OCI-LY1 (cell line): ENCODE measurements around the gene CDK17.

Source experiments
- H2AFZ ChIP-seq: fragments of 200-600 bp; sonication (generic), shearing (Covaris generic); 2 replicates; pipeline ENCODE4 v1.6.0; 2014; ENCODE audit warnings: antibody characterized with exemption, mild to moderate bottlenecking, low read length
- H3F3A ChIP-seq: fragments of 200-600 bp; sonication (generic), shearing (Covaris generic); 2 replicates; pipeline ENCODE4 v1.6.0; 2014; ENCODE audit warnings: mild to moderate bottlenecking, antibody characterized with exemption, low read length, moderate library complexity; ENCODE audit not compliant: insufficient read depth
- H3K27ac ChIP-seq: fragments of 200-600 bp; sonication (generic); 2 replicates; pipeline ENCODE4 v1.5.1; 2014; ENCODE audit warnings: low read length, mixed run types, mild to moderate bottlenecking, low read depth; ENCODE audit not compliant: poor library complexity, severe bottlenecking
- H3K27me3 ChIP-seq: fragments of 200-600 bp; sonication (generic); 2 replicates; pipeline ENCODE4 v1.6.0; 2014; ENCODE audit warnings: antibody characterized with exemption, mild to moderate bottlenecking, low read length, moderate library complexity; ENCODE audit not compliant: insufficient read depth
- H3K36me3 ChIP-seq: fragments of 200-600 bp; sonication (generic); 2 replicates; pipeline ENCODE4 v1.6.1; 2014; ENCODE audit warnings: mild to moderate bottlenecking, antibody characterized with exemption, low read length, moderate library complexity, mixed read lengths; ENCODE audit not compliant: insufficient read depth
- H3K4me1 ChIP-seq: fragments of 200-600 bp; sonication (generic); 2 replicates; pipeline ENCODE4 v1.5.1; 2014; ENCODE audit warnings: mild to moderate bottlenecking, low read length, moderate library complexity; ENCODE audit not compliant: insufficient read depth, severe bottlenecking
- H3K4me2 ChIP-seq: fragments of 200-600 bp; sonication (generic), shearing (Covaris generic); 2 replicates; pipeline ENCODE4 v1.6.1; 2014; ENCODE audit warnings: low read length
- H3K4me3 ChIP-seq: fragments of 200-600 bp; sonication (generic); 2 replicates; pipeline ENCODE4 v1.5.1; 2014; ENCODE audit warnings: low read length, low read depth, mild to moderate bottlenecking, mixed read lengths; ENCODE audit not compliant: poor library complexity, severe bottlenecking
- H3K79me2 ChIP-seq: fragments of 200-600 bp; shearing (Covaris generic); 2 replicates; pipeline ENCODE4 v1.6.1; 2016; ENCODE audit warnings: mixed run types, low read length, mixed read lengths; ENCODE audit not compliant: insufficient read depth
- H3K9ac ChIP-seq: fragments of 200-600 bp; sonication (generic), shearing (Covaris generic); 2 replicates; pipeline ENCODE4 v1.6.1; 2014; ENCODE audit warnings: mild to moderate bottlenecking, low read length, mixed read lengths
- H3K9me2 ChIP-seq: fragments of 200-600 bp; sonication (generic), shearing (Covaris generic); 2 replicates; pipeline ENCODE4 v1.6.1; 2014; ENCODE audit warnings: low read depth, mild to moderate bottlenecking, low read length, mixed read lengths
- H3K9me3 ChIP-seq: fragments of 200-600 bp; shearing (Covaris generic); 2 replicates; pipeline ENCODE4 v1.6.1; 2014; ENCODE audit warnings: low read length, mixed read lengths
- H4K20me1 ChIP-seq: fragments of 200-600 bp; sonication (generic), shearing (Covaris generic); 2 replicates; pipeline ENCODE4 v1.6.0; 2016; ENCODE audit warnings: mild to moderate bottlenecking, low read length; ENCODE audit not compliant: insufficient read depth
- EZH2 ChIP-seq: fragments of 200-600 bp; sonication (generic), shearing (Covaris generic); IDR thresholded peaks from 2 replicates; pipeline ENCODE4 v1.8.0; 2017; ENCODE audit warnings: borderline replicate concordance, mixed run types, mild to moderate bottlenecking, antibody characterized with exemption, low read length, moderate library complexity, mixed read lengths
- TF ChIP-seq, protein P1 (sequence below): fragments of 200-600 bp; sonication (generic), shearing (Covaris generic); IDR thresholded peaks from 2 replicates; pipeline ENCODE4 v1.5.1; 2017; ENCODE audit warnings: mild to moderate bottlenecking, antibody characterized with exemption, low read length, moderate library complexity, mixed read lengths

The CDK17 gene

DNA sequence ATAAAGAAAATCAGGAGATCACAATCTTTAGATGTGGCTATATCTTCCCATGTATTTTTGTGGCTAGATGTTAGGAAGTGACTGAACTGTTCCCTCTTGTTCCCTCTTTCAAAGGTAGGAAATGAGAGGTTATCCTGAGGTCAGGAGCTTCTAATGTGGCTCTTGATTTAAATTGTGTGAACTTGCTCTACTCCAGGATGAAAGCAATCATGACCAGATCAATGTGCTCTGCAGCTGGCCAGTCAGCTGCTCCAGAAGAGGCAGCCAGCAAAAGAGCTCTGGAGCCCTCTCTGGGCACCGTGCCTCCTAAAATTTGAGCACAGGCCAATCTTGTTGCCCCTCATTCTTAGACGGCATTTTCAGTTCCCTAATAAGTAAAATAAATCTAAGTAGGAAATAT lies 32.0 kb downstream of the CDK17 start:
- Histone ChIP-seq H3K9me3 (no peaks in the 10 kb centered on the region), H3K4me2 (no peak overlapping the region), H3K4me3 (no peak overlapping the region), H3K27ac (no peak overlapping the region), H3K9ac (no peak overlapping the region), H3K4me1 (no peaks in the 10 kb centered on the region), H3K27me3 (no peaks in the 10 kb centered on the region), H2AFZ (no peak overlapping the region), H3K9me2 (no peaks in the 10 kb centered on the region), H3K79me2 (peaks cover 95% of the 10 kb centered on the region), H3F3A (no peaks in the 10 kb centered on the region), H3K36me3 (no peaks in the 10 kb centered on the region), H4K20me1 (no peaks in the 10 kb centered on the region)
- TF ChIP-seq, protein P1, sequence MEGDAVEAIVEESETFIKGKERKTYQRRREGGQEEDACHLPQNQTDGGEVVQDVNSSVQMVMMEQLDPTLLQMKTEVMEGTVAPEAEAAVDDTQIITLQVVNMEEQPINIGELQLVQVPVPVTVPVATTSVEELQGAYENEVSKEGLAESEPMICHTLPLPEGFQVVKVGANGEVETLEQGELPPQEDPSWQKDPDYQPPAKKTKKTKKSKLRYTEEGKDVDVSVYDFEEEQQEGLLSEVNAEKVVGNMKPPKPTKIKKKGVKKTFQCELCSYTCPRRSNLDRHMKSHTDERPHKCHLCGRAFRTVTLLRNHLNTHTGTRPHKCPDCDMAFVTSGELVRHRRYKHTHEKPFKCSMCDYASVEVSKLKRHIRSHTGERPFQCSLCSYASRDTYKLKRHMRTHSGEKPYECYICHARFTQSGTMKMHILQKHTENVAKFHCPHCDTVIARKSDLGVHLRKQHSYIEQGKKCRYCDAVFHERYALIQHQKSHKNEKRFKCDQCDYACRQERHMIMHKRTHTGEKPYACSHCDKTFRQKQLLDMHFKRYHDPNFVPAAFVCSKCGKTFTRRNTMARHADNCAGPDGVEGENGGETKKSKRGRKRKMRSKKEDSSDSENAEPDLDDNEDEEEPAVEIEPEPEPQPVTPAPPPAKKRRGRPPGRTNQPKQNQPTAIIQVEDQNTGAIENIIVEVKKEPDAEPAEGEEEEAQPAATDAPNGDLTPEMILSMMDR: no peak
- no peak for TF ChIP-seq EZH2

GRCh38 chr12:96366381-96366654 lies 33.9 kb downstream of the CDK17 start:
- H3K27ac ChIP-seq: no peak overlapping the region
- no peak overlapping the region for H3K9ac ChIP-seq
- H3K27me3 ChIP-seq: no peaks in the 10 kb centered on the region
- no peaks in the 10 kb centered on the region for H3K4me1 ChIP-seq
- no peaks in the 10 kb centered on the region for H3K9me3 ChIP-seq
- H4K20me1 ChIP-seq: no peaks in the 10 kb centered on the region
- no peak for TF ChIP-seq EZH2
- TF ChIP-seq, protein P1: no peak
- no peaks in the 10 kb centered on the region for H3K9me2 ChIP-seq
- no peak overlapping the region for H2AFZ ChIP-seq
- H3K36me3 ChIP-seq: no peaks in the 10 kb centered on the region
- no peaks in the 10 kb centered on the region for H3F3A ChIP-seq
- peaks cover 92% of the 10 kb centered on the region for H3K79me2 ChIP-seq
- no peak overlapping the region for H3K4me3 ChIP-seq
- no peak overlapping the region for H3K4me2 ChIP-seq

GRCh38 chr12:96365604-96366380 lies 34.4 kb downstream of the CDK17 start:
- peaks cover 93% of the 10 kb centered on the region for H3K79me2 ChIP-seq
- H3K4me3 ChIP-seq: no peak overlapping the region
- H3K4me1 ChIP-seq: no peaks in the 10 kb centered on the region
- H3K9me2 ChIP-seq: no peaks in the 10 kb centered on the region
- no peaks in the 10 kb centered on the region for H4K20me1 ChIP-seq
- no peaks in the 10 kb centered on the region for H3K9me3 ChIP-seq
- no peaks in the 10 kb centered on the region for H3F3A ChIP-seq
- H3K4me2 ChIP-seq: no peak overlapping the region
- H2AFZ ChIP-seq: no peak overlapping the region
- no peak overlapping the region for H3K27ac ChIP-seq
- no peaks in the 10 kb centered on the region for H3K27me3 ChIP-seq
- H3K36me3 ChIP-seq: no peaks in the 10 kb centered on the region
- no peak for TF ChIP-seq EZH2
- TF ChIP-seq, protein P1: no peak
- no peak overlapping the region for H3K9ac ChIP-seq
